Spleen (tissue), 11 donors: ENCODE results near the gene SIVA1. TPM values are rescaled to one million over a fixed set of nuclear protein-coding genes. Genes with fewer than 3 reads are reported as not detected.

Experiments used
- DNase-seq: peaks from one replicate; pipeline ENCODE4 v3.0.0-alpha.2; 2020
- H3K27ac ChIP-seq, 8 donors: fragments of 200-600 bp; sonication (generic) in 7 of 8; 1 replicate in 4 of 8; 2 replicates in 4 of 8; pipeline versions ENCODE4 v1.5.0 to v1.8.0; 2016 to 2021; ENCODE audit warnings: inconsistent platforms in 4 of 8, mild to moderate bottlenecking in 4 of 8, moderate library complexity in 1 of 8
- H3K27me3 ChIP-seq, 7 donors: fragments of 200-600 bp; sonication (generic) in 6 of 7; replicated peaks in 1 of 7; 1 replicate in 4 of 7; 2 replicates in 3 of 7; pipeline versions ENCODE4 v1.5.0 to v1.8.0; 2016 to 2021; ENCODE audit warnings: inconsistent platforms in 3 of 7, mild to moderate bottlenecking in 1 of 7
- H3K36me3 ChIP-seq, 6 donors: fragments of 200-600 bp; sonication (generic) in 5 of 6; 1 replicate in 4 of 6; 2 replicates in 2 of 6; pipeline versions ENCODE4 v1.5.0 to v1.8.0; 2016 to 2021; ENCODE audit warnings: inconsistent platforms in 2 of 6
- H3K4me1 ChIP-seq, 6 donors: fragments of 200-600 bp; sonication (generic) in 5 of 6; 1 replicate in 3 of 6; 2 replicates in 3 of 6; pipeline versions ENCODE4 v1.5.0 to v1.8.0; 2016 to 2021; ENCODE audit warnings: inconsistent platforms in 3 of 6
- H3K4me3 ChIP-seq, 8 donors: fragments of 200-600 bp; sonication (generic) in 7 of 8; 1 replicate in 4 of 8; 2 replicates in 4 of 8; pipeline versions ENCODE4 v1.5.0 to v1.8.0; 2016 to 2021; ENCODE audit warnings: inconsistent platforms in 4 of 8, mild to moderate bottlenecking in 4 of 8, moderate library complexity in 2 of 8
- H3K9me3 ChIP-seq, 8 donors: fragments of 200-600 bp; sonication (generic) in 7 of 8; 1 replicate in 4 of 8; 2 replicates in 4 of 8; pipeline versions ENCODE4 v1.5.0 to v1.8.0; 2016 to 2021; ENCODE audit warnings: inconsistent platforms in 4 of 8
- POLR2A ChIP-seq, 3 donors: fragments of 450-650 bp; IDR thresholded peaks; one replicate each; pipeline ENCODE4 v1.5.1; 2017; ENCODE audit warnings: antibody characterized with exemption in 3 of 3, mild to moderate bottlenecking in 1 of 3
- POLR2AphosphoS5 ChIP-seq, 3 donors: sonication (generic); formaldehyde crosslinking; IDR thresholded peaks; one replicate each; pipeline ENCODE4 v1.5.1; 2017; ENCODE audit warnings: antibody characterized with exemption in 3 of 3
- WGBS, 5 donors: extraction: QIAGEN DNeasy Blood & Tissue Kit in 3 of 5; methylation state at CpG; one replicate each; pipeline versions ENCODE4 v1.1.5 to v1.1.7; 2013 to 2018; 5-methylcytosine and 5-hydroxymethylcytosine counted together
- intact Hi-C: fragments of 100-400 bp; cut with DNase I; formaldehyde crosslinking; loops from one replicate; pipeline ENCODE4 v1.15.0; 2023; ENCODE audit warnings: low total_unique reads
- polyA plus RNA-seq, 3 donors: library from polyadenylated mRNA; stranded (reverse); fragments of 200-250 nt; gene quantifications; one replicate each; pipeline ENCODE4 v1.2.1, GENCODE V29; 2013
- total RNA-seq, 7 donors: library from RNA; depleted of rRNA in 3 of 7; stranded (reverse); fragments of >200 nt in 3 of 7; fragmentation: NEBNext Ultra II Directional in 4 of 7; extraction: Animal tissue kit (Norgen Biotek cat#: 25700) in 4 of 7; gene quantifications; one replicate each; pipeline versions ENCODE4 v1.1.0 to v1.2.1, GENCODE V29; 2016 to 2021
- TF ChIP-seq, protein P1 (sequence below), 11 experiments: fragments of 200-600 bp in 7 of 11; fragments of 450-650 bp in 4 of 11; sonication (generic) in 4 of 11; IDR thresholded peaks in 8 of 11; conservative IDR thresholded peaks in 3 of 11; 1 replicate in 7 of 11; 2 replicates in 4 of 11; pipeline versions ENCODE4 v1.4.0 to v1.8.0; 2016 to 2021; ENCODE audit warnings: antibody characterized with exemption in 11 of 11, inconsistent platforms in 4 of 11, mild to moderate bottlenecking in 1 of 11
- donor health status: healthy with polysubstance abuse.
- donor health status: DM: no; HTN: no; CAD: no; lungs with moderate emphysema.
- donor health status: DM: no; HTN: no; CAD: no.
- donor health status: Bipolar disorder and iron deficiency.
- donor health status: healthy.
- donor health status: DM: no; HTN: no; CAD: no.
- donor health status: DM: yes; HTN: yes; CAD: no.

SIVA1 gene
- total and polyA plus RNA-seq, 10 donors = 56.7 to 226 (median 141) TPM

GRCh38 chr14:104779776-104780512 lies 27.0 kb downstream of the SIVA1 start:
- DNase-seq = no peak
- WGBS, 5 donors = 86 to 93% (median 91%) methylated on average over 27 to 32 of the region's 32 CpGs
- Histone ChIP-seq H3K27ac (no peak overlapping the region), H3K9me3 (no peaks in the 10 kb centered on the region), H3K36me3 (peaks cover 0 to 97% (median 33%) of the 10 kb centered on the region in 6 donors), H3K27me3 (no peaks in the 10 kb centered on the region), H3K4me1 (peaks cover 0 to 23% (median 8%) of the 10 kb centered on the region in 6 donors), H3K4me3 (no peak overlapping the region)
- intact Hi-C loops = no loop called here
- TF ChIP-seq POLR2AphosphoS5 (IDR thresholded peaks at IDR 0.05) (peak in 1 of 3 donors; percentile 14), POLR2A (IDR thresholded peaks at IDR 0.05) (no peak)
- TF ChIP-seq, protein P1, sequence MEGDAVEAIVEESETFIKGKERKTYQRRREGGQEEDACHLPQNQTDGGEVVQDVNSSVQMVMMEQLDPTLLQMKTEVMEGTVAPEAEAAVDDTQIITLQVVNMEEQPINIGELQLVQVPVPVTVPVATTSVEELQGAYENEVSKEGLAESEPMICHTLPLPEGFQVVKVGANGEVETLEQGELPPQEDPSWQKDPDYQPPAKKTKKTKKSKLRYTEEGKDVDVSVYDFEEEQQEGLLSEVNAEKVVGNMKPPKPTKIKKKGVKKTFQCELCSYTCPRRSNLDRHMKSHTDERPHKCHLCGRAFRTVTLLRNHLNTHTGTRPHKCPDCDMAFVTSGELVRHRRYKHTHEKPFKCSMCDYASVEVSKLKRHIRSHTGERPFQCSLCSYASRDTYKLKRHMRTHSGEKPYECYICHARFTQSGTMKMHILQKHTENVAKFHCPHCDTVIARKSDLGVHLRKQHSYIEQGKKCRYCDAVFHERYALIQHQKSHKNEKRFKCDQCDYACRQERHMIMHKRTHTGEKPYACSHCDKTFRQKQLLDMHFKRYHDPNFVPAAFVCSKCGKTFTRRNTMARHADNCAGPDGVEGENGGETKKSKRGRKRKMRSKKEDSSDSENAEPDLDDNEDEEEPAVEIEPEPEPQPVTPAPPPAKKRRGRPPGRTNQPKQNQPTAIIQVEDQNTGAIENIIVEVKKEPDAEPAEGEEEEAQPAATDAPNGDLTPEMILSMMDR (IDR thresholded peaks at IDR 0.05 in 8 of 11, conservative IDR thresholded peaks at IDR 0.05 in 3 of 11) = no peak

DNA sequence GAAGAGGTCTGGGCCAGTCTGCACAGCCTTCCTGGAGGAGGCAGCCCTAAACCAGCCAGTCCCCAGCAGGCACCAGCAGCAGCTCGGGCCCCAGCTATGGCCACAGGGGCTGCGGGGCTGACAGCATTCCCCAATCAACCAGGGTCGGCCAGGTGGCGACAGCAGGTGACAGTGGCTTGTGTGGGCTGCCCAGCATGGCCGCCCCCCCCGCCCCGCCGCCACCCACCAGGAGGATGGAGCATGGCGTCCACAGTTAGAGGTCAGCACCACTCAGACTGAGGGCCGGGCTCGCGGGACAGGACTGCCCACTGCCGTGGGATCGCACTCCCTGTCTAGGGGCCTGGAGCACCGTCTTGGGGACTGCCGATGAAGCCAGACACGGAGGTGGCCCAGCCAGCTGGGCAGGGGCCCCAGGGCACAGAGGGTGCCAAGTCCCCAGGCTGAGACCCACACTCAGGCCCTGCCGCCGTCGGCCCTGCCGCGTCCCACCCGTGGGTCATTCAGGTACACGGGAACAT lies 27.6 kb downstream of the SIVA1 start:
- intact Hi-C loops = no loop called here
- TF ChIP-seq, protein P1 (IDR thresholded peaks at IDR 0.05 in 8 of 11, conservative IDR thresholded peaks at IDR 0.05 in 3 of 11) = no peak
- no peak for TF ChIP-seq POLR2AphosphoS5 (IDR thresholded peaks at IDR 0.05)
- TF ChIP-seq POLR2A (IDR thresholded peaks at IDR 0.05) = no peak
- no peak for DNase-seq
- peaks cover 0 to 97% (median 26%) of the 10 kb centered on the region in 6 donors for H3K36me3 ChIP-seq
- no peak overlapping the region for H3K4me3 ChIP-seq
- WGBS, 5 donors = 87 to 96% (median 93%) methylated on average over 12 to 24 of the region's 24 CpGs
- no peak overlapping the region for H3K27ac ChIP-seq
- no peaks in the 10 kb centered on the region for H3K27me3 ChIP-seq
- H3K4me1 ChIP-seq = peaks cover 0 to 29% (median 13%) of the 10 kb centered on the region in 6 donors
- no peaks in the 10 kb centered on the region for H3K9me3 ChIP-seq

GRCh38 chr14:104781271-104782077 lies 28.5 kb downstream of the SIVA1 start:
- Histone ChIP-seq H3K36me3 (peaks cover 0 to 93% (median 22%) of the 10 kb centered on the region in 6 donors), H3K4me1 (peaks cover under 1 to 38% (median 20%) of the 10 kb centered on the region in 6 donors), H3K27ac (no peak overlapping the region), H3K27me3 (no peaks in the 10 kb centered on the region), H3K9me3 (no peaks in the 10 kb centered on the region), H3K4me3 (no peak overlapping the region)
- 83 to 92% (median 89%) methylated on average over 15 to 20 of the region's 20 CpGs for WGBS, 5 donors
- TF ChIP-seq POLR2A (IDR thresholded peaks at IDR 0.05) (no peak), POLR2AphosphoS5 (IDR thresholded peaks at IDR 0.05) (peak in 1 of 3 donors; percentile 9)
- TF ChIP-seq, protein P1 (IDR thresholded peaks at IDR 0.05 in 8 of 11, conservative IDR thresholded peaks at IDR 0.05 in 3 of 11) = no peak
- intact Hi-C loops = no loop called here
- DNase-seq = no peak
